Measurements from ENCODE around the gene ARL16.

The ARL16 gene

GRCh38 chr17:81666342-81667191 lies 17.0 kb downstream of the ARL16 start, which contains the start of the genes CCDC137 and OXLD1:
Gene CCDC137 (plus strand): TSS chr17:81666737. CDS start chr17:81666767, 30 bp downstream.
Gene OXLD1 (minus strand): TSS chr17:81666605. CDS start chr17:81666577, 28 bp downstream.
- peak; percentile 76 for DNase-seq

GRCh38 chr17:81666092-81666341 lies 17.6 kb downstream of the ARL16 start:
- DNase-seq: peak; percentile 39

- DNase-seq: peak; percentile 42
Measured at GRCh38 chr17:81665205-81666091, 18.1 kb downstream of the ARL16 start.

GRCh38 chr17:81664051-81664470 lies 19.5 kb downstream of the ARL16 start:
- no peak for DNase-seq

GRCh38 chr17:81662002-81662401 lies 21.6 kb downstream of the ARL16 start:
- no peak for DNase-seq

GRCh38 chr17:81660441-81660840 lies 23.2 kb downstream of the ARL16 start:
- no peak for DNase-seq

GRCh38 chr17:81659038-81659437 lies 24.6 kb downstream of the ARL16 start:
- no peak for DNase-seq

- peak; percentile 28 for DNase-seq
Measured at GRCh38 chr17:81656835-81657234, 26.8 kb downstream of the ARL16 start.

GRCh38 chr17:81656118-81656743 lies 27.4 kb downstream of the ARL16 start, which contains the start of gene PDE6G:
Gene PDE6G (minus strand): TSS chr17:81656542. CDS start chr17:81653305, 3,237 bp downstream.
- DNase-seq: no peak

GRCh38 chr17:81655378-81656117 lies 28.0 kb downstream of the ARL16 start:
- no peak for DNase-seq

- DNase-seq: no peak
Measured at GRCh38 chr17:81652906-81653771, 30.5 kb downstream of the ARL16 start.

- no peak for DNase-seq
Measured at GRCh38 chr17:81651692-81652091, 31.9 kb downstream of the ARL16 start.

GRCh38 chr17:81650951-81651350 lies 32.6 kb downstream of the ARL16 start:
- no peak for DNase-seq

GRCh38 chr17:81648707-81649085 lies 34.9 kb downstream of the ARL16 start:
- no peak for DNase-seq

- no peak for DNase-seq
Measured at GRCh38 chr17:81648013-81648706, 35.4 kb downstream of the ARL16 start.

GRCh38 chr17:81647640-81648012 lies 36.0 kb downstream of the ARL16 start:
- DNase-seq: no peak

GRCh38 chr17:81646869-81647600 lies 36.6 kb downstream of the ARL16 start:
- DNase-seq: no peak

GRCh38 chr17:81644976-81645952 lies 38.3 kb downstream of the ARL16 start:
- DNase-seq: no peak

- no peak for DNase-seq
Measured at GRCh38 chr17:81644496-81644895, 39.1 kb downstream of the ARL16 start.

Data from GF-D8 (cell line).